NCI-H82 treated with DMSO at 0.1 percent for 48 hours (cell line): ENCODE data around the gene AKAP6.

Experiments
- DNase-seq: peaks from one replicate; lab custom pipeline; 2025; ENCODE audit not compliant: unreplicated experiment; lab: John Stamatoyannopoulos, UW

Gene AKAP6

DNA sequence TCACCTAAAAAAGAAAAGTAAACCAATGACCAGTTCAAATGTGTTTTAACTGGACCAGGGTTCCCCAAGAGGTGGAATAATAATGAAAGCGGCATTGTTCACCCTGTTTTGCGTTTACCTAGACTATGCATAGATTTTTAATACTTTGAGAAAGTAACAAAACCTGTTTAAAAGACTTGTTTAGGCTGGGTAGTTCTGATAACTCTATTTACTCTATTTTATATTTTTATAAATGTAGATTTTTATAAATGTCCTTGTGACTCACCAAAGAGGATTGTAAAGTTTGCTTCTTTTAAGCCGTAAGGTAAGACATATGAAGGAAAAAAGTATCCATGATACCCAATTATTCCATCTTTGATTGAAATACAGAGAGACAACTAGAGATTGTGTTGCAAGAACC, 321.6 kb downstream of the AKAP6 start:
- DNase-seq, result no peak

- DNase-seq, result no peak
Measured at GRCh38 chr14:32654106-32654505, 325.0 kb downstream of the AKAP6 start.

- DNase-seq, result no peak
Measured at GRCh38 chr14:32656601-32657000, 327.5 kb downstream of the AKAP6 start.

DNA sequence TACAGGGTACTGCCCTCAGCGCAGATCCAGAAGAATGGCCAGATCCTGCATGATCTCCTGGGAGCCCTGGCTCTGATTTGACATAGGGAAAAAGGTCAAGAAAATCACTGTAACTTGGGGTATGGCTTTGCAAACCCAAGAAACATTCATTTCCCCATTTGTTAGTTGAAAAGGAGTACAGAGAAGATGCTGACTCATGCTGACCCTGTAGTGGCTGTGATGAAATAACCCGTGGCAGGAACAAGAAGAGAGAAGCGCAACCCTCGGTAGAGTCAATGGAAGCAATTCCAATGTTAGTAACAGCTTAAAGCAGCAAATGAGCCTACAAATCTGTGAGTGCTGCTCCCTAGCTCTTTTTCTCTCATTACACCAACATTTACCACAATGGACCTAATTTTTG, 328.0 kb downstream of the AKAP6 start:
- no peak for DNase-seq

DNA sequence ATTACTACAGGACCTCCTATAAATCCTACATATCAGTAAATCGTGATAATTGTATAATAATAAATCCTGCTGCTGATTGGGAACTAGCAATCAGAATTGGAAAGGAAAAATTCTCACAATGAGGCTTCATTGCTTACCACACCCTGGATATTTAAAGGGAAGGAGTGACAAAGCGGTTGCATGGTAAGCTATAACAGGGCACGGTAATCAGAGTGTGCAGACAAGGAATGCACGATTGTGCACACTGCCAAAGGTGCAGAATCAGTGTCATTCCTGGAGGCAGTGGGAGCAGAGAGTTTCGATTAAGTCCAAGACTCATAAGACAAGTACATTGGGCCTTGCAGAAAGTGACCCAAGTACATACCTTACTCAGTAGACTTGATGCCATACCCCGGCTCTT, 332.1 kb downstream of the AKAP6 start:
- no peak for DNase-seq

GRCh38 chr14:32662211-32662610, 333.1 kb downstream of the AKAP6 start:
- DNase-seq, result no peak

DNA sequence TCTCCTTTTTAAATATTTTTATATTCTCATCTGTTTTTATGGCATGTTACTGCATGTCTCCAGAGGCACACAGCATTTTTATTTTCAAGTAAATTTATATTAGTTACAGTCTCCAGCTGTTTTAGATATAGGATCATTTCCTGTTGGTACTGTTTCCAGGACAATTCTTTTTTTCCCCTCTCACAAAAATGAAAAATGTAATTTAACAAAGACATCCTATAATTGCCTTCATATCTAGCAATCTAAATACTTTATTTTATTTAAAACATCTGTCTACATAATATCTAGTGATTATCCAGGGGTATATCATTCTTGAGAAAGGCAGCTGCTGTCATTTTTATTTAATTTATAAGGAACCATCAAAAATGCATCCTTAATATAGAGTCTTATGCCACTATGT, 337.2 kb downstream of the AKAP6 start:
- no peak for DNase-seq

GRCh38 chr14:32667287-32667686, 338.2 kb downstream of the AKAP6 start:
- no peak for DNase-seq

- DNase-seq, result no peak
Measured at GRCh38 chr14:32667791-32668190, 338.7 kb downstream of the AKAP6 start.

GRCh38 chr14:32669391-32669790, 340.3 kb downstream of the AKAP6 start:
- no peak for DNase-seq

DNA sequence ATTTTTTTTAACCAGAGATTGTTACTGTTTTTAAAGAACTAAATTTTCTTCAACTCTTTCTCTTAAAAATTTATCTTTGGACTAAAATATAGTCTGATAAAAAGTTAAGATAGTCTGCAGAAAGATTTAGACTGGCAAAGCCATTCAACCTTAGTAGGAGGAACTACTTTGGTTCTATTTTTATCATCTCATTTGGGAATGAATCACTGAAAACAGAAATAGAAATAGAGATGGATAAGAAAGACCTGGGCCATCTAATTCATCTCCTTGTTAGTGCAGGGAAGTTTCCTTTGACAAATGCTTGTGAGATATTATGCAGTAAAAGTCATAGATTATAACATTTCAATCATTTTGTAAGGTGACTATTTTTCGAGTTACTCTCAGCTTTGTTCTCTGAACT, 346.3 kb downstream of the AKAP6 start:
- no peak for DNase-seq

- no peak for DNase-seq
Measured at GRCh38 chr14:32677129-32677780, 348.2 kb downstream of the AKAP6 start.

GRCh38 chr14:32678088-32678487, 349.0 kb downstream of the AKAP6 start:
- no peak for DNase-seq

- DNase-seq, result no peak
Measured at GRCh38 chr14:32679927-32680612, 351.0 kb downstream of the AKAP6 start.

- no peak for DNase-seq
Measured at GRCh38 chr14:32681598-32681997, 352.5 kb downstream of the AKAP6 start.

- DNase-seq, result no peak
Measured at GRCh38 chr14:32682214-32682613, 353.1 kb downstream of the AKAP6 start.

DNA sequence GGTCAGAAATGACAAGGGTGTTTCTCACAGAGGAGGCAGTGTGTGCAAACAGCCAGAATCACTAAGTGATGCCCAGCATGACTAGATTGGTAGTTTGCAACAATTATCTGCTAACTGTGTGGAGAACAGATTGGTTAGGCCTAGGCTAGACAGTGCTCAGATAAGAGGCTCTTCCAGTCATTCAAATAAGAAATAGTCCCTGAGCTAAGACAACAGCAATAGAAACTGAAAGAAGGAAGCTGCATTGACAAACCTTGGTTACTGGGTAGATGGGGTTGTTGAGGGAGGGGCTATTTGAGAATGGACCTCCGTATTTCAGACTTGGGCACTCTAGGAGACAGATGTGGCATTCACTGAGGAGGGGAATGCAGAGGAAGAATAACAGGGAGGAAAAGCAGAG, 354.6 kb downstream of the AKAP6 start:
- no peak for DNase-seq

DNA sequence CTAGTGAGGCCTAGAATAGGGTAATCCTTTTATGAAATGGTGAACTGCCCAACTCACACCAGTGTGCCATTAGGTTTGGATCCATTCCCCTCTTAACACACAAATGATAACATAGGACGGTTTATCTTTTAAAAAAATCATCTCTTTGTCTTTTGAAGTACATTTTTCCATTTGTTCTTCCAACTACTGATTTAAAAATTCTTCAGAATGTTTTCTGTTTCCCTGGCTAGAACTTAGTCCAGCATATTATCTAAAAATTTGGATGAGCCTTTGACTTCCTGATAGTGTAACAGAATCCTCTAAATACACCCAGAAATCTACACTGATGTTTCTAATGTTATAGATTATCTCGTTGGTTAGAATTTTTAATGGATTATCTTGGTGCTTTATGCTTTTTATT, 359.8 kb downstream of the AKAP6 start:
- no peak for DNase-seq

- DNase-seq, result no peak
Measured at GRCh38 chr14:32692441-32692840, 363.3 kb downstream of the AKAP6 start.

DNA sequence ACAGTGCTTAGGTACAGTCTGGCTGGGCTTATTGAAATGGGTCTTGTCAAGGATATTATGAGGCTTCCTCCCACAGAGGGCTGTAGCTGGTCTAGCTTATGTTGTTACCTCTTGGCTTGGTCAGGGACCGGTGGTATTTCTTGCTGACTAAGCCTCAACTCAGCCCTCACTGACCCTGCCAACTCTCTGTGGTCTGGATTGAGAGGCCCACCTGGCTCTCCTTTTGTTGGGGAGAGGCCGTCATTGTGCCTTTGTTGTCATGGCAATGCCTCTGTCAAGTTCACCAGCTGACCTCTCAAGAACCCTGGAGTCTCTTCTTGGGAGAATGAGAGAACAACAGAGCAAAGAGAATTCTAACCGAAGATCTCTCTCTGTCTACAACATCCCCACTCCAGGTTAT, 364.0 kb downstream of the AKAP6 start:
- DNase-seq, result no peak

DNA sequence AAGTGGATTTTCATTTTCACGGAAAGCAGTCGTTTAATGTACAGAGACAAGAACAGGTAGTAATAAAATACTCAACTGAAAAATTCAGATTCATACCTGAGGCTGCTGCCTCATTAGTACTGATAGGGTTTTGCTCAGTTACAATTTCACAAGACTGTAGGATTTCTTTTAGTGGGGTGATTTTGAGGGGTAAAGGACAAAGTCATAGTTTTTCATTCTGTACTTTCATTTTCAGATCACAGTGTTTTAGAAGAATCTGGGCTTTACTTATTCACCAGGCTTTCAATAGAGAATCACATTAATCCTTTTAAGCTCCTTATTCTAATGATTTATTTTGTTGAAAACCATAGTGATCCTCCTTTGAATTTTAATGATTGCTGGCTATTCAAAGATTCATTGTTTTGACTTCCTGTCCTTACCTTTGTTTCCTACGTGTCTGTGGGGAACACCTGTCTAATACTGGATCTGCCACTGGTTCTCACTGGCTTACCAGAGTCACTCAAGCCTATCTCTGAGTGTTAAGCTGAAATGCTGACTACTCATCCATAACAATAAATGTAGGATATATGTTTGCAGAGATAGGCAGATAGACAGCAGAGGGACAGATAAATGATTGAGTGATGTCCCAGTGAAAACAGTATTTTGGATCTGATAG, 365.8 kb downstream of the AKAP6 start:
- DNase-seq, result no peak

DNA sequence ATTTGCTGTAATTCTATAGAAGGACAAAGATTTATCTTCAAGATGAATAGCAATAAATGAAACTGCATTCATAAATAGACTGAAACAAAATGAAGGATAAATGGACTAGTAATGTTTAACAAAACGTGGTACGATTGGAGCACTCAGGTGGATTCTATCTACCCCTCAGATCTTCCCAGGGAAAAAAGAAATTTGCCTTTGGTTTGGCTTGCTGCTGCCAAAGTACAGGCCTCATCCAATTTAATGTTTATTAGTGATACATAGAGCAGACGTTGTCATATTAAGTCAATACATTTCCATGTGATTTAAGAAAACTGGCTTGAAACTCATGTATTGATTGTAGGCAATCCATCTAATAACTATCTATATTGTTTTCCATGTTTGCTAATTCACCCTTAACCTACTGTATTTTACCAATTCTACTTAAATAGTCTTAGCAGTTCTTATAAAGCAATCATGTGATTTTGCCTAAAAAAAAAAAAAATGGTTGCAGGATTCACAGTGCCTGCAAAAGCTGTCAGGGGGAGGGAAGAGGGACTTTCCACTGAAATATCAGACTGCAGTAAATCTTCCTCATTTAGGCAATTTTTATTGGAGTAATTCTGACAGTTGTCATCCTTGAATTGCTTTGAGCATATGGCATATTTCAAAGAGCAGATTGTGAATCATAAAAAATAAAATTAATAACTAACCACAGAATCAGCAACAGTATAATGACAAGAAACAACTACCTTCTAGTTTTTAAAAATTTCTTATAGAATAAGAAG, 367.4 kb downstream of the AKAP6 start:
- DNase-seq, result no peak
